Glutamatergic neuron (in vitro differentiated cells): ENCODE data around the gene PHC1. TPM values are rescaled to one million over a fixed set of nuclear protein-coding genes. Genes with fewer than 3 reads are reported as not detected.
"Not testable (repeated sequence)": the region's sequence is repeated elsewhere in the genome, so short reads cannot be mapped to it uniquely, and the experiment has no call there.

Source experiments
- DNase-seq: peaks from one replicate; pipeline ENCODE4 v3.0.0; 2022
- H3K27ac Mint-ChIP-seq: one replicate; pipeline ENCODE4 v1.8.0; 2020; ENCODE audit warnings: mild to moderate bottlenecking, mixed read lengths, inconsistent platforms; ENCODE audit not compliant: unreplicated experiment
- H3K27me3 Mint-ChIP-seq: one replicate; pipeline ENCODE4 v1.8.0; 2020; ENCODE audit warnings: mild to moderate bottlenecking, moderate library complexity, mixed read lengths, inconsistent platforms; ENCODE audit not compliant: unreplicated experiment
- H3K36me3 Mint-ChIP-seq: one replicate; pipeline ENCODE4 v1.8.0; 2020; ENCODE audit warnings: mild to moderate bottlenecking, mixed read lengths, inconsistent platforms; ENCODE audit not compliant: unreplicated experiment
- H3K4me1 Mint-ChIP-seq: one replicate; pipeline ENCODE4 v1.8.0; 2020; ENCODE audit warnings: mild to moderate bottlenecking, low read depth, mixed read lengths, inconsistent platforms; ENCODE audit not compliant: unreplicated experiment
- H3K4me3 Mint-ChIP-seq: one replicate; pipeline ENCODE4 v1.8.0; 2020; ENCODE audit warnings: mild to moderate bottlenecking, mixed read lengths, inconsistent platforms; ENCODE audit not compliant: unreplicated experiment
- H3K9me3 Mint-ChIP-seq: one replicate; pipeline ENCODE4 v1.8.0; 2020; ENCODE audit warnings: mild to moderate bottlenecking, moderate library complexity, mixed read lengths, inconsistent platforms; ENCODE audit not compliant: unreplicated experiment
- total RNA-seq: library from RNA; stranded (reverse); fragmentation: NEBNext Ultra II Directional; extraction: Animal tissue kit (Norgen Biotek cat#: 25700); gene quantifications from one replicate; pipeline ENCODE4 v1.2.1, GENCODE V29; 2021; ENCODE audit not compliant: unreplicated experiment
- TF ChIP-seq, protein P1 (sequence below): fragments of 200-600 bp; sonication (generic); IDR thresholded peaks from one replicate; pipeline ENCODE4 v1.5.0; 2021; ENCODE audit not compliant: partially characterized antibody, unreplicated experiment

PHC1 gene
- total RNA-seq, 1 donor from 2014 or later: 59.8 TPM

DNA sequence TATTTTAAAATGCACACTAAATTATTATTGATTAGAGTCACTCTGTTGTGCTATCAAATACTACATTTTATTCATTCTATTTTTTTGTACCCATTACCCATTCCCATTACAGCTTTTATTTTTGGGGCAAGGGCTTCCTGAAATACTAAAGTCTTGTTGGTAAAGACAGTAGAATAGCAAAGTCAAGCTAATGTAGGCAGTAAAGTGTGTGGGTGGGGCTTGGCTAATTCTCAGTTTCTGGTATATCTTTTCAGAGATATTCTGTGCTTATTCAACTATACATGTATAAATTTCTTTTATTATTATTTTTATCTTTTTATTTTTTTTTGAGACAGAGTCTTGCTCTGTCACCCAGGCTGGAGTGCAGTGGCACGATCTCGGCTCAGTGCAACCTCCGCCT is 22.3 kb upstream of the PHC1 start:
- Mint-ChIP-seq H3K4me1 (no peaks in the 10 kb centered on the region), H3K4me3 (no peak overlapping the region), H3K27me3 (peaks cover 2% of the 10 kb centered on the region), H3K36me3 (no peaks in the 10 kb centered on the region), H3K27ac (no peak overlapping the region), H3K9me3 (peaks cover 3% of the 10 kb centered on the region)
- DNase-seq: no peak
- TF ChIP-seq, protein P1, sequence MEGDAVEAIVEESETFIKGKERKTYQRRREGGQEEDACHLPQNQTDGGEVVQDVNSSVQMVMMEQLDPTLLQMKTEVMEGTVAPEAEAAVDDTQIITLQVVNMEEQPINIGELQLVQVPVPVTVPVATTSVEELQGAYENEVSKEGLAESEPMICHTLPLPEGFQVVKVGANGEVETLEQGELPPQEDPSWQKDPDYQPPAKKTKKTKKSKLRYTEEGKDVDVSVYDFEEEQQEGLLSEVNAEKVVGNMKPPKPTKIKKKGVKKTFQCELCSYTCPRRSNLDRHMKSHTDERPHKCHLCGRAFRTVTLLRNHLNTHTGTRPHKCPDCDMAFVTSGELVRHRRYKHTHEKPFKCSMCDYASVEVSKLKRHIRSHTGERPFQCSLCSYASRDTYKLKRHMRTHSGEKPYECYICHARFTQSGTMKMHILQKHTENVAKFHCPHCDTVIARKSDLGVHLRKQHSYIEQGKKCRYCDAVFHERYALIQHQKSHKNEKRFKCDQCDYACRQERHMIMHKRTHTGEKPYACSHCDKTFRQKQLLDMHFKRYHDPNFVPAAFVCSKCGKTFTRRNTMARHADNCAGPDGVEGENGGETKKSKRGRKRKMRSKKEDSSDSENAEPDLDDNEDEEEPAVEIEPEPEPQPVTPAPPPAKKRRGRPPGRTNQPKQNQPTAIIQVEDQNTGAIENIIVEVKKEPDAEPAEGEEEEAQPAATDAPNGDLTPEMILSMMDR: no peak

DNA sequence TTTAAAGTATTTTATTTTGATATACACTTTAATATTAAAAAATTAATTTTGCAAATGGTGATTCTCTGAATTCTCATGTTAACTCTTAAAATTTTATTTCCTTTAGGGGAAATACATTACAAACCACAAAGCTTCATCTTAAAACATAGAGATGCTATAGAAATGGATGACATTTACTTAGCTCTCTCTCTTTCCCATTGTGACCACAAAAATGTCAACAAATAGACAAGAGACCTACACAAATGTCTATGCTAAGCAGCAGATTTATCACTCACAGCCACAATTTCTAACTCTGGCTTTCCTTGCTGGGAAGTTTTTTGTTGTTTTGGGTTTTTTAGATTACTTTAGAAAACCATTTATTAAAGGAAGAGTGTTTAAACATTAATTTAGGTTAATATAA is 19.9 kb upstream of the PHC1 start:
- TF ChIP-seq, protein P1: no peak
- no peaks in the 10 kb centered on the region for H3K4me1 Mint-ChIP-seq
- no peaks in the 10 kb centered on the region for H3K9me3 Mint-ChIP-seq

DNA sequence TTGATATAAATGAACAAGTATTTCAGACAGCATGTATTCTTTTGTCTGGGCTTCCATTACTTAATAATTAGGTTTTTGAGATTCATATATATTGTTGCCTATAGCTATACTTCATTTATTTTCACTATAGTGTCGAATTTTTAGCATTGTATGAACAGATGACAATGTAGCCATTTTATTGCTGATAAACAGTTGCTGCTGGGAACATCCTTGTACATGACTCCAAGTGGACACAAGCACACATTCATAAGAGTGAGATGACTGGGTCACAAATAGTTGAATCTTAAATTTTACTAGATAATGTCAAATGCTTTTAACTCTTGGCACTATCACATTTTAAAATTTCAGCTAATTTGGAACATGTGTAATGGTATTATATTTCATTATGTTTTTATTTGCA is 19.3 kb upstream of the PHC1 start:
- Mint-ChIP-seq H3K4me1 (no peaks in the 10 kb centered on the region), H3K27ac (no peak overlapping the region), H3K27me3 (no peaks in the 10 kb centered on the region), H3K4me3 (no peak overlapping the region), H3K9me3 (no peaks in the 10 kb centered on the region), H3K36me3 (no peaks in the 10 kb centered on the region)
- no peak for DNase-seq
- TF ChIP-seq, protein P1: no peak

More for the DNA sequence above, 19.9 kb upstream of the PHC1 start:
- no peaks in the 10 kb centered on the region for H3K27me3 Mint-ChIP-seq
- H3K27ac Mint-ChIP-seq: no peak overlapping the region
- no peaks in the 10 kb centered on the region for H3K36me3 Mint-ChIP-seq
- no peak for DNase-seq
- no peak overlapping the region for H3K4me3 Mint-ChIP-seq

DNA sequence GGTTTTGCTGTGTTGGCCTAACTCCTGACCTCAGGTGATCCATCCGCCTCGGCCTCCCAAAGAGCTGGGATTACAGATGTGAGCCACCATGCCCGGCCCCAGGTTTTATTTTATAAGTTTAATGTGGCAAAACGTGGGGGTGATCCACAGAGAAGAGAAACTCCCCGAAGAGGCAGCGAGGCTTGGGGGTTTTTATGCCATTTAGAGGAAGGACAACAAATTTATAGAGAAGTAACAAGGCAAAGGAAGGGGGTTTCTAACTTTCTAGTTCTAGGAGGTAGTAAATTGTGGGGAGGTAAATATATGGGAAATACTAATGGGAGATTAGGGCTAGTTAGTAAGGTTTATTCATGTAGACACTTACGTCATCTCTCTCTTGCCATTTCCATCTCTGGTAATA is 17.2 kb upstream of the PHC1 start:
- Mint-ChIP-seq H3K27me3 (no peaks in the 10 kb centered on the region), H3K27ac (no peak overlapping the region), H3K9me3 (peaks cover 5% of the 10 kb centered on the region), H3K4me1 (no peaks in the 10 kb centered on the region), H3K36me3 (no peaks in the 10 kb centered on the region), H3K4me3 (no peak overlapping the region)
- TF ChIP-seq, protein P1: no peak
- no peak for DNase-seq

DNA sequence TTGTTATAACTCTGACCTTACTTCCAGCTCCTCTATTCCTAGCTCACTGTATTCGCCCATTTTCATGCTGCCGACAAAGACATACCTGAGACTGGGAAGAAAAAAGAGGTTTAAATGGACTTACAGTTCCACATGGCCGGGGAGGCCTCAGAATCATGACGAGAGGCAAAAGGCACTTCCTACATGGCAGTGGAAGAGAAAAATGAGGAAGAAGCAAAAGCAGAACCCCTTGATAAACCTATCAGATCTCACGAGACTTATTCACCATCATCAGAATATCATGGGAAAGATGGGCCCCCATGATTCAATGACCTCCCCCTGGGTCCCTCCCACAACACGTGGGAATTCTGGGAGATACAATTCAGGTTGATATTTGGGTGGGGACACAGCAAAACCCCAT is 14.5 kb upstream of the PHC1 start:
- H3K27me3 Mint-ChIP-seq: no peaks in the 10 kb centered on the region
- no peak overlapping the region for H3K4me3 Mint-ChIP-seq
- H3K4me1 Mint-ChIP-seq: no peaks in the 10 kb centered on the region
- TF ChIP-seq, protein P1: no peak
- no peak for DNase-seq
- no peak overlapping the region for H3K27ac Mint-ChIP-seq
- peaks cover 5% of the 10 kb centered on the region for H3K9me3 Mint-ChIP-seq
- H3K36me3 Mint-ChIP-seq: no peaks in the 10 kb centered on the region

DNA sequence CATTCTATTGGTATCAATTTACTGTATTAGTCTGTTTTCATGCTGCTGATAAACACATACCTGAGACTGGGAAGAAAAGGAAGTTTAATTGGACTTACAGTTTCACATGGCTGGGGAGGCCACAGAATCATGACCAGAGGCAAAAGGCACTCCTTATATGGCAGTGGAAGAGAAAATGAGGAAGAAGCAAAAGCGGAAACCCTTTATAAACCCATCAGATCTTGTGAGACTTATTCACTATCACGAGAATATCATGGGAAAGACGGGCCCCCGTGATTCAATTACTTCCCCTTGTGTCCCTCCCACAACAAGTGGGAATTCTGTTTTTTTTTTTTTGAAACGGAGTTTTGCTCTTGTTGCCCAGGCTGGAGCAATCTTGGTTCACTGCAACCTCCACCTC is 11.6 kb upstream of the PHC1 start:
- H3K36me3 Mint-ChIP-seq, H3K27ac Mint-ChIP-seq, H3K4me1 Mint-ChIP-seq, DNase-seq, H3K4me3 Mint-ChIP-seq, H3K27me3 Mint-ChIP-seq, H3K9me3 Mint-ChIP-seq: not testable (repeated sequence)
